K562 (cell line): ENCODE measurements around the gene TAF8. TPM values are rescaled to one million over a fixed set of nuclear protein-coding genes. Genes with fewer than 3 reads are reported as not detected.

ENCODE experiments used
- CBX8 ChIP-seq: fragments of 200-600 bp; sonication (generic); IDR thresholded peaks from 2 replicates; pipeline ENCODE4 v1.6.1; 2012; ENCODE audit warnings: borderline replicate concordance, mixed run types, low read depth, mild to moderate bottlenecking, moderate library complexity, mixed read lengths, low read length, control low read depth, inconsistent platforms; ENCODE audit not compliant: poor library complexity, severe bottlenecking; ENCODE audit errors: extremely low read depth
- EP300 ChIP-seq: IDR thresholded peaks from 2 replicates; pipeline ENCODE4 v1.6.1; 2012; ENCODE audit warnings: low read length, improper control_type of control experiment
- FIP1L1 ChIP-seq: fragments of 200-400 bp; formaldehyde crosslinking; IDR thresholded peaks from 2 replicates; pipeline ENCODE4 v1.6.1; 2018; ENCODE audit warnings: mild to moderate bottlenecking, low read depth, low read length; ENCODE audit not compliant: poor library complexity, severe bottlenecking
- HMGXB4 ChIP-seq: sonication (generic); formaldehyde crosslinking; IDR thresholded peaks from 2 replicates; pipeline ENCODE4 v1.8.1; 2023; ENCODE audit warnings: mild to moderate bottlenecking, missing genetic modification reagents
- ILF3 ChIP-seq: fragments of 450-650 bp; IDR thresholded peaks from 2 replicates; pipeline ENCODE4 v1.6.1; 2018; ENCODE audit warnings: antibody characterized with exemption, mild to moderate bottlenecking, moderate library complexity, borderline replicate concordance
- LARP7 ChIP-seq: fragments of 450-650 bp; IDR thresholded peaks from 2 replicates; pipeline ENCODE4 v1.6.1; 2016
- MCM3 ChIP-seq: fragments of 450-650 bp; IDR thresholded peaks from 2 replicates; pipeline ENCODE4 v1.6.1; 2016
- POLR2AphosphoS5 ChIP-seq: IDR thresholded peaks from 2 replicates; pipeline ENCODE4 v1.6.1; 2011; ENCODE audit warnings: mild to moderate bottlenecking, low read depth, low read length, moderate library complexity; ENCODE audit not compliant: control insufficient read depth, insufficient read depth
- POLR2B ChIP-seq: fragments of 450-650 bp; IDR thresholded peaks from 2 replicates; pipeline ENCODE4 v1.6.1; 2018; ENCODE audit warnings: low read depth; ENCODE audit not compliant: partially characterized antibody
- POLR2H ChIP-seq: IDR thresholded peaks from 2 replicates; pipeline ENCODE4 v1.6.1; 2016; ENCODE audit warnings: missing genetic modification characterization, low read depth, mild to moderate bottlenecking, control low read depth, missing compliant biosample characterization, moderate library complexity
- RBM17 ChIP-seq: fragments of 200-400 bp; formaldehyde crosslinking; IDR thresholded peaks from 2 replicates; pipeline ENCODE4 v1.6.1; 2017; ENCODE audit warnings: low read depth, mild to moderate bottlenecking, low read length, borderline replicate concordance
- SMARCA4 ChIP-seq: fragments of 450-650 bp; IDR thresholded peaks from 2 replicates; pipeline ENCODE4 v1.6.1; 2016
- SOX6 ChIP-seq: fragments of 450-650 bp; IDR thresholded peaks from 2 replicates; pipeline ENCODE4 v1.6.1; 2014; ENCODE audit warnings: mild to moderate bottlenecking
- STAG1 ChIP-seq: sonication (generic); formaldehyde crosslinking; IDR thresholded peaks from 2 replicates; pipeline ENCODE4 v1.5.0; 2020; ENCODE audit warnings: missing genetic modification reagents, borderline replicate concordance
- STAT6 ChIP-seq: sonication (generic); formaldehyde crosslinking; IDR thresholded peaks from 2 replicates; pipeline ENCODE4 v1.8.1; 2023; ENCODE audit warnings: mild to moderate bottlenecking, missing genetic modification reagents
- TAF7 ChIP-seq: fragments of 450-650 bp; IDR thresholded peaks from 2 replicates; pipeline ENCODE4 v1.6.1; 2016; ENCODE audit warnings: missing genetic modification characterization, missing compliant biosample characterization
- TBP ChIP-seq: optimal IDR thresholded peaks from 2 replicates; pipeline ENCODE3; 2011; ENCODE audit warnings: low read depth, low read length, improper control_type of control experiment
- VEZF1 ChIP-seq: fragments of 200-800 bp; sonication (Bioruptor generic); IDR thresholded peaks from 2 replicates; pipeline ENCODE4 v1.6.1; 2017; ENCODE audit warnings: missing genetic modification characterization, missing compliant biosample characterization
- ZNF316 ChIP-seq: fragments of 450-650 bp; IDR thresholded peaks from 2 replicates; pipeline ENCODE4 v1.6.1; 2016
- ZNF655 ChIP-seq: fragments of 250-450 bp; sonication (Bioruptor Pico); IDR thresholded peaks from 2 replicates; pipeline ENCODE4 v1.5.0; 2021
- ZNF79 ChIP-seq: fragments of 250-450 bp; sonication (Bioruptor Pico); IDR thresholded peaks from 2 replicates; pipeline ENCODE4 v1.4.0; 2020; ENCODE audit warnings: low read depth, mild to moderate bottlenecking, moderate library complexity
- polyA plus RNA-seq, 8 experiments: library from polyadenylated mRNA; depleted of rRNA in 4 of 8; stranded (reverse) in 5 of 8; unstranded in 3 of 8; fragments of >200 nt; fragmentation: Nextera tagmentation in 2 of 8; fragmentation: Illumina TruSeq in 1 of 8; extraction: Ambion mirVana in 2 of 8; extraction: Trizol in 1 of 8; gene quantifications; 2 replicates each; pipeline versions ENCODE4 v1.2.1 to v1.2.3, GENCODE V29; 2011 to 2014; ENCODE audit warnings: inconsistent platforms in 1 of 8, missing spikeins in 1 of 8
- total RNA-seq, 7 experiments: library from RNA; depleted of rRNA in 6 of 7; stranded (reverse); fragments of >200 nt in 6 of 7; fragmentation: Illumina TruSeq in 2 of 7; extraction: Trizol in 2 of 7; gene quantifications; 2 replicates each; pipeline versions ENCODE4 v1.2.1 to v1.2.3, GENCODE V29; 2011 to 2021; ENCODE audit warnings: low replicate concordance in 1 of 7

Gene TAF8
- total and polyA plus RNA-seq, 9 of the 15 experiments (the other 6 are each of a cell fraction or from before 2014, with no cell fraction given): 29.4 to 84.0 (median 52.6) TPM

GRCh38 chr6:42043787-42044475, 6.4 kb upstream of the TAF8 start (continued):
- no peak for TF ChIP-seq POLR2AphosphoS5
- no peak for TF ChIP-seq POLR2B
- no peak for TF ChIP-seq ZNF79 (CRISPR knock-in tag)
- TF ChIP-seq HMGXB4 (CRISPR knock-in tag): peak; percentile 83; the same call in 1 of the 2 replicates
- TF ChIP-seq FIP1L1: no peak
- no peak for TF ChIP-seq POLR2H (tag)
- no peak for TF ChIP-seq TAF7 (tag)
- no peak for TF ChIP-seq LARP7
- no peak for TF ChIP-seq ZNF316
- TF ChIP-seq RBM17: no peak
- TF ChIP-seq ILF3: no peak
- no peak for TF ChIP-seq ZNF655 (CRISPR knock-in tag)
- TF ChIP-seq SMARCA4: no peak
- peak; percentile 99 for TF ChIP-seq STAG1 (CRISPR knock-in tag)
- TF ChIP-seq MCM3: no peak
- peak; percentile 76; the same call in 1 of the 2 replicates for TF ChIP-seq STAT6 (CRISPR knock-in tag)
- peak; percentile 36; the same call in 1 of the 2 replicates for TF ChIP-seq SOX6
- TF ChIP-seq CBX8: no peak
- TF ChIP-seq EP300: peak; percentile 62
- TF ChIP-seq TBP: peak; percentile 21
- peak; percentile 8; the same call in 1 of the 2 replicates for TF ChIP-seq VEZF1 (CRISPR knock-in tag)
